Measurements from ENCODE around the gene FYN. TPM values are rescaled to one million over a fixed set of nuclear protein-coding genes. Genes with fewer than 3 reads are reported as not detected.

FYN gene
- total and polyA plus RNA-seq, 2 of the 13 experiments (the other 11 are each of a cell fraction or from before 2014, with no cell fraction given): 15.5 to 24.6 TPM

GRCh38 chr6:111845441-111845871 is 27.8 kb downstream of the FYN start (continued):
- peak; percentile 44; the same call in 1 of the 2 replicates for TF ChIP-seq SOX5 (CRISPR knock-in tag; IDR thresholded peaks at IDR 0.05; ENCODE audit: borderline replicate concordance)
- TF ChIP-seq ZNF720 (CRISPR knock-in tag; IDR thresholded peaks at IDR 0.05): no peak
- no peak for TF ChIP-seq DPF2 (CRISPR knock-in tag; IDR thresholded peaks at IDR 0.05; ENCODE audit: borderline replicate concordance, low read depth)
- peak; percentile 52; the same call in 1 of the 2 replicates for TF ChIP-seq NR2C2 (CRISPR knock-in tag; IDR thresholded peaks at IDR 0.05; ENCODE audit: borderline replicate concordance)
- TF ChIP-seq ZNF687 (CRISPR knock-in tag; IDR thresholded peaks at IDR 0.05): no peak
- no peak for TF ChIP-seq RBFOX2 (IDR thresholded peaks at IDR 0.05; ENCODE audit: low read depth, low read length)
- TF ChIP-seq ZNF605 (CRISPR knock-in tag; IDR thresholded peaks at IDR 0.05): peak; percentile 26; the same call in 1 of the 2 replicates
- TF ChIP-seq BATF2 (CRISPR knock-in tag; IDR thresholded peaks at IDR 0.05): no peak
- no peak for TF ChIP-seq ZSCAN30 (CRISPR knock-in tag; IDR thresholded peaks at IDR 0.05)
- no peak for TF ChIP-seq ZNF20 (CRISPR knock-in tag; IDR thresholded peaks at IDR 0.05)
- TF ChIP-seq AKAP8 (CRISPR knock-in tag; IDR thresholded peaks at IDR 0.05): no peak
- TF ChIP-seq SMARCE1 (IDR thresholded peaks at IDR 0.05; ENCODE audit: borderline replicate concordance): no peak
- TF ChIP-seq LRRFIP1 (CRISPR knock-in tag; conservative IDR thresholded peaks at IDR 0.05): no peak
- no peak for TF ChIP-seq HNRNPL (IDR thresholded peaks at IDR 0.05; ENCODE audit: low read depth, low read length)
- TF ChIP-seq TP53 (CRISPR knock-in tag; conservative IDR thresholded peaks at IDR 0.05): no peak
- TF ChIP-seq ZNF878 (CRISPR knock-in tag; IDR thresholded peaks at IDR 0.05): no peak
- TF ChIP-seq HNF4G (IDR thresholded peaks at IDR 0.05; ENCODE audit: borderline replicate concordance, low read depth, low read length): peak; percentile 32; the same call in 1 of the 2 replicates
- no peak for TF ChIP-seq HNF4G (CRISPR knock-in tag; IDR thresholded peaks at IDR 0.05; ENCODE audit: borderline replicate concordance, low read depth)

Data from HepG2 (cell line).